Measurements from ENCODE around the gene ST3GAL3. TPM values are rescaled to one million over a fixed set of nuclear protein-coding genes. Genes with fewer than 3 reads are reported as not detected.
A peak's percentile ranks its signal among the peaks of the same experiment; 100 is the strongest.

The ST3GAL3 gene
- total and polyA plus RNA-seq, 11 donors: 14.4 to 31.7 (median 26.3) TPM

DNA sequence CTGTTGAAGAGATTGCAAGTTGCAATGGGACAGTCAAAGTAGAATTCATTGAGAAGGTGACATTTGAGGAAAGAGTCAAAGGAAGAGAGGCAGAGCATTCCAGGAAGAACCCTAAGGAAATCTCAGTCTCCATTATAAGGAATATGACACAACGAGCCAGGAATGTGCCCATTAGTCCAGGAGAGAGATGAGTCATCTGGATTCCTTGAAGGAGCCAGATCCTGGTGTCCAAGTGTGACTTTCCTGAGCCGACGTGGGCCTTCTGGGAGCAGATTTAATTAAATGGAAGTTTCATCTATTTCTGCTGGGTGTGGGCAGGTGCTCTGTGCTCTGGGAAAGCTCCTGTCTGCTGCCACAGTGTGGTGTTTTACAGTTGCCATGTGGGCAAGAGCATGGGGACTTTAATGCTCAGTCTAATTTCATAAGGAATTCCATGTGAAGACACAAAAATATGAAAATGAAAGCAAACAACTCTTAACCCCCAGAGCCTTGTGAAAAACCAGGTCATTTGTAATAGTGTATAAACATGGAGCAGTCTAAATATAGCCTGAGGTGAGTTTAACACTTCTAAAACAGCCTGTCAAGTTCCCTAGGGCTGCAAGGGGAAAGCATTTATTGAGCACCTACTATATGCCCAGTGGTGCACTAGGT, 114.8 kb downstream of the ST3GAL3 start:
- Histone ChIP-seq H3K4me1 (peaks cover 0 to 27% (median 8%) of the 10 kb centered on the region in 12 donors), H3K9me3 (peaks cover 0 to 21% (median 10%) of the 10 kb centered on the region in 12 donors), H3K27me3 (no peaks in the 10 kb centered on the region), H3K36me3 (peaks cover 0 to 15% (median 0%) of the 10 kb centered on the region in 9 donors), H3K27ac (peak overlapping the region in 3 of 12 donors; percentile 8 to 55 (median 11)), H3K4me3 (no peak overlapping the region)
- ATAC-seq (peak in 3 of 4 donors; percentile 69 to 93 (median 71)), DNase-seq (peak in 1 of 5 donors; percentile 45)
- intact Hi-C loops (cut with DNase I): no loop called here
- 14 to 46% (median 23%) methylated on average over 3 of the region's 3 CpGs for WGBS, 4 donors
- TF ChIP-seq POLR2A (IDR thresholded peaks at IDR 0.05): no peak
- TF ChIP-seq, protein P1, sequence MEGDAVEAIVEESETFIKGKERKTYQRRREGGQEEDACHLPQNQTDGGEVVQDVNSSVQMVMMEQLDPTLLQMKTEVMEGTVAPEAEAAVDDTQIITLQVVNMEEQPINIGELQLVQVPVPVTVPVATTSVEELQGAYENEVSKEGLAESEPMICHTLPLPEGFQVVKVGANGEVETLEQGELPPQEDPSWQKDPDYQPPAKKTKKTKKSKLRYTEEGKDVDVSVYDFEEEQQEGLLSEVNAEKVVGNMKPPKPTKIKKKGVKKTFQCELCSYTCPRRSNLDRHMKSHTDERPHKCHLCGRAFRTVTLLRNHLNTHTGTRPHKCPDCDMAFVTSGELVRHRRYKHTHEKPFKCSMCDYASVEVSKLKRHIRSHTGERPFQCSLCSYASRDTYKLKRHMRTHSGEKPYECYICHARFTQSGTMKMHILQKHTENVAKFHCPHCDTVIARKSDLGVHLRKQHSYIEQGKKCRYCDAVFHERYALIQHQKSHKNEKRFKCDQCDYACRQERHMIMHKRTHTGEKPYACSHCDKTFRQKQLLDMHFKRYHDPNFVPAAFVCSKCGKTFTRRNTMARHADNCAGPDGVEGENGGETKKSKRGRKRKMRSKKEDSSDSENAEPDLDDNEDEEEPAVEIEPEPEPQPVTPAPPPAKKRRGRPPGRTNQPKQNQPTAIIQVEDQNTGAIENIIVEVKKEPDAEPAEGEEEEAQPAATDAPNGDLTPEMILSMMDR (IDR thresholded peaks at IDR 0.05): no peak

GRCh38 chr1:43824795-43825194, 117.5 kb downstream of the ST3GAL3 start:
- intact Hi-C loops (cut with DNase I): no loop called here
- no peak for ATAC-seq
- peaks cover 0 to 27% (median 8%) of the 10 kb centered on the region in 12 donors for H3K4me1 ChIP-seq
- H3K27me3 ChIP-seq: no peaks in the 10 kb centered on the region
- peaks cover 0 to 3% (median 0%) of the 10 kb centered on the region in 9 donors for H3K36me3 ChIP-seq
- TF ChIP-seq, protein P1 (IDR thresholded peaks at IDR 0.05): no peak
- no peak for TF ChIP-seq POLR2A (IDR thresholded peaks at IDR 0.05)
- H3K9me3 ChIP-seq: no peaks in the 10 kb centered on the region
- H3K27ac ChIP-seq: no peak overlapping the region
- H3K4me3 ChIP-seq: no peak overlapping the region
- 88 to 98% (median 95%) methylated on average over 1 of the region's 1 CpG for WGBS, 4 donors
- no peak for DNase-seq

DNA sequence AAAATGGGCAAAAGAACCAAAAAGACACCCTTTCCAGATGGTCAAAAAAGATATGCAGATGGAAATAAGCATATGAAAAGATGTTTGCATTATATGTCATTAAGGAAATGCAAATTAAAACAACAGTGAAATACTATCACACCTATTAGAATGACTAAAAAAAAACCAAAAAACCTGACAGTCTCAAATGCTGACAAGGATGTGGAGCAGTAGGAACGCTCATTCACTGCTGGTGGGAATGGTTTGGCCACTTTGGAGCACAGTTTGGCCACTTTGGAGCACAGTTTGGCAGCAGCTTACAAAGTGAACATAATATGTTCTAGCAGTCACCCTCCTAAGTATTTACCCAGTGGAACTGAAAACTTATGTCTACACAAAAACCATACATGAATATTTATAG, 121.2 kb downstream of the ST3GAL3 start:
- Histone ChIP-seq H3K4me3 (no peak overlapping the region), H3K27me3 (no peaks in the 10 kb centered on the region), H3K9me3 (no peaks in the 10 kb centered on the region), H3K36me3 (peaks cover 0 to 3% (median 0%) of the 10 kb centered on the region in 9 donors), H3K27ac (no peak overlapping the region), H3K4me1 (peaks cover 0 to 41% (median 6%) of the 10 kb centered on the region in 12 donors)
- no peak for DNase-seq
- no peak for ATAC-seq
- TF ChIP-seq, protein P1 (IDR thresholded peaks at IDR 0.05): no peak
- no peak for TF ChIP-seq POLR2A (IDR thresholded peaks at IDR 0.05)
- intact Hi-C loops (cut with DNase I): no loop called here
- 89 to 100% (median 99%) methylated on average over 1 of the region's 1 CpG for WGBS, 4 donors

GRCh38 chr1:43830802-43831201, 123.5 kb downstream of the ST3GAL3 start:
- intact Hi-C loops (cut with DNase I): no loop called here
- H3K27me3 ChIP-seq: no peaks in the 10 kb centered on the region

More at GRCh38 chr1:43830802-43831201, 123.5 kb downstream of the ST3GAL3 start:
- Histone ChIP-seq H3K9me3 (no peaks in the 10 kb centered on the region), H3K4me1 (peaks cover 0 to 50% (median 12%) of the 10 kb centered on the region in 12 donors), H3K4me3 (no peak overlapping the region), H3K36me3 (no peaks in the 10 kb centered on the region), H3K27ac (no peak overlapping the region)
- no peak for TF ChIP-seq POLR2A (IDR thresholded peaks at IDR 0.05)
- TF ChIP-seq, protein P1 (IDR thresholded peaks at IDR 0.05): no peak
- DNase-seq (no peak), ATAC-seq (no peak)
